Measurements from ENCODE around the gene ATP6V1B1. TPM values are rescaled to one million over a fixed set of nuclear protein-coding genes. Genes with fewer than 3 reads are reported as not detected.

Gene ATP6V1B1
- total and polyA plus RNA-seq, 9 of the 15 experiments (the other 6 are each of a cell fraction or from before 2014, with no cell fraction given), result not detected

GRCh38 chr2:70957798-70958197 lies 22.1 kb downstream of the ATP6V1B1 start (continued):
- TF ChIP-seq MED1 (CRISPR knock-in tag; IDR thresholded peaks at IDR 0.05; ENCODE audit: borderline replicate concordance) (no peak), MEIS2 (IDR thresholded peaks at IDR 0.05; ENCODE audit: partially characterized antibody) (no peak)

- Histone ChIP-seq H3K9me3 (replicated peaks; ENCODE audit: control insufficient read depth, insufficient read depth, low read depth, low read length) (no peaks in the 10 kb centered on the region), H3K4me2 (ENCODE audit: insufficient read depth, low read length) (no peak overlapping the region), H3K4me3 (no peak overlapping the region), H3K4me1 (replicated peaks in 1 of 2; ENCODE audit: control insufficient read depth in 2 of 2, insufficient read depth in 2 of 2, low read length in 2 of 2) (peaks cover 0 to 3% of the 10 kb centered on the region in 2 experiments; a peak in 1 of 5 replicates), H3K79me2 (ENCODE audit: control insufficient read depth, insufficient read depth, low read length) (no peaks in the 10 kb centered on the region), H4K20me1 (replicated peaks; ENCODE audit: control insufficient read depth, insufficient read depth, low read length) (no peaks in the 10 kb centered on the region; the same call in 1 of the 2 replicates), H3K27ac (ENCODE audit: extremely low read depth, low read depth, low read length) (no peak overlapping the region), H2AFZ (ENCODE audit: low read depth, low read length) (no peak overlapping the region), H3K36me3 (ENCODE audit: control insufficient read depth, insufficient read depth, low read length) (no peaks in the 10 kb centered on the region), H3K27me3 (ENCODE audit: control insufficient read depth in 2 of 2, insufficient read depth in 2 of 2, low read length in 2 of 2) (peaks cover 16 to 67% of the 10 kb centered on the region in 2 experiments), H3K9me1 (ENCODE audit: control insufficient read depth, insufficient read depth, low read length) (no peaks in the 10 kb centered on the region), H3K9ac (ENCODE audit: insufficient read depth in 1 of 2, low read depth in 2 of 2, low read length in 2 of 2) (no peak overlapping the region)
- CTCF ChIA-PET (ENCODE audit: low intra/inter-chr PET ratio), result no interaction called here
- FAIRE-seq (no peak), DNase-seq (ENCODE audit: extremely low read depth in 1 of 4, low spot score in 3 of 4) (no peak), ATAC-seq (no peak)
- POLR2A ChIA-PET, result interaction anchor here (0.8 kb wide), 1 partner anchor 90 kb away, joined by 5 read pairs; no protein-coding TSS in a partner anchor
- intact Hi-C loops (cut with micrococcal nuclease) (no loop called here), in situ Hi-C loops (cut with MboI) (no loop called here)
- BruUV-seq (replicated peaks), result no TSS peak
- 37% methylated on average over 6 of the region's 6 CpGs for WGBS (ENCODE audit: insufficient coverage, low coverage, missing lambda C conversion rate)
- TF ChIP-seq HIVEP1 (CRISPR knock-in tag; IDR thresholded peaks at IDR 0.05) (no peak), CHD1 (IDR thresholded peaks at IDR 0.05; ENCODE audit: low read length) (no peak), KDM5B (IDR thresholded peaks at IDR 0.05; ENCODE audit: insufficient replicate concordance, low read depth, low read length) (no peak), ARID4B (CRISPR knock-in tag; IDR thresholded peaks at IDR 0.05) (no peak), MAZ (CRISPR knock-in tag; conservative IDR thresholded peaks at IDR 0.05 in 1 of 2, IDR thresholded peaks at IDR 0.05 in 1 of 2) (no peak), ZNF75A (CRISPR knock-in tag; IDR thresholded peaks at IDR 0.05) (no peak), ZNF354B (CRISPR knock-in tag; IDR thresholded peaks at IDR 0.05) (no peak), RBM15 (IDR thresholded peaks at IDR 0.05; ENCODE audit: insufficient read depth, low read length) (no peak), RBM25 (IDR thresholded peaks at IDR 0.05; ENCODE audit: low read depth, low read length, severe bottlenecking) (no peak)
- TF ChIP-seq, protein P1, sequence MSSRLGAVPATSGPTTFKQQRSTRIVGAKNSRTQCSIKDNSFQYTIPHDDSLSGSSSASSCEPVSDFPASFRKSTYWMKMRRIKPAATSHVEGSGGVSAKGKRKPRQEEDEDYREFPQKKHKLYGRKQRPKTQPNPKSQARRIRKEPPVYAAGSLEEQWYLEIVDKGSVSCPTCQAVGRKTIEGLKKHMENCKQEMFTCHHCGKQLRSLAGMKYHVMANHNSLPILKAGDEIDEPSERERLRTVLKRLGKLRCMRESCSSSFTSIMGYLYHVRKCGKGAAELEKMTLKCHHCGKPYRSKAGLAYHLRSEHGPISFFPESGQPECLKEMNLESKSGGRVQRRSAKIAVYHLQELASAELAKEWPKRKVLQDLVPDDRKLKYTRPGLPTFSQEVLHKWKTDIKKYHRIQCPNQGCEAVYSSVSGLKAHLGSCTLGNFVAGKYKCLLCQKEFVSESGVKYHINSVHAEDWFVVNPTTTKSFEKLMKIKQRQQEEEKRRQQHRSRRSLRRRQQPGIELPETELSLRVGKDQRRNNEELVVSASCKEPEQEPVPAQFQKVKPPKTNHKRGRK (tag; IDR thresholded peaks at IDR 0.05), result no peak
- TF ChIP-seq, protein P2, sequence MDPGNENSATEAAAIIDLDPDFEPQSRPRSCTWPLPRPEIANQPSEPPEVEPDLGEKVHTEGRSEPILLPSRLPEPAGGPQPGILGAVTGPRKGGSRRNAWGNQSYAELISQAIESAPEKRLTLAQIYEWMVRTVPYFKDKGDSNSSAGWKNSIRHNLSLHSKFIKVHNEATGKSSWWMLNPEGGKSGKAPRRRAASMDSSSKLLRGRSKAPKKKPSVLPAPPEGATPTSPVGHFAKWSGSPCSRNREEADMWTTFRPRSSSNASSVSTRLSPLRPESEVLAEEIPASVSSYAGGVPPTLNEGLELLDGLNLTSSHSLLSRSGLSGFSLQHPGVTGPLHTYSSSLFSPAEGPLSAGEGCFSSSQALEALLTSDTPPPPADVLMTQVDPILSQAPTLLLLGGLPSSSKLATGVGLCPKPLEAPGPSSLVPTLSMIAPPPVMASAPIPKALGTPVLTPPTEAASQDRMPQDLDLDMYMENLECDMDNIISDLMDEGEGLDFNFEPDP (CRISPR knock-in tag; IDR thresholded peaks at IDR 0.05), result no peak
These were observed 23.1 kb downstream of the ATP6V1B1 start for GRCh38 chr2:70958759-70959158.
